Measurements from ENCODE around the gene BAIAP2.

GRCh38 chr17:81137248-81137647, 102.3 kb downstream of the BAIAP2 start:
- no peak for TF ChIP-seq CTCF (IDR thresholded peaks at IDR 0.05 in 2 of 3, conservative IDR thresholded peaks at IDR 0.05 in 1 of 3; ENCODE audit: control insufficient read depth in 2 of 3, extremely low read depth in 1 of 3, insufficient read depth in 1 of 3, low read depth in 3 of 3, low read length in 3 of 3)
- no peak for TF ChIP-seq CHD2 (IDR thresholded peaks at IDR 0.05; ENCODE audit: borderline replicate concordance, low read depth, low read length)
- no peak for TF ChIP-seq MLLT1 (IDR thresholded peaks at IDR 0.05)
- no peak for TF ChIP-seq REST (IDR thresholded peaks at IDR 0.05; ENCODE audit: low read depth, low read length)
- TF ChIP-seq ZNF274 (IDR thresholded peaks at IDR 0.05; ENCODE audit: insufficient read depth, insufficient read length): no peak
- TF ChIP-seq EP300 (IDR thresholded peaks at IDR 0.05; ENCODE audit: borderline replicate concordance in 1 of 2, control insufficient read depth in 1 of 2, low read depth in 2 of 2, low read length in 2 of 2): no peak
- no peak for TF ChIP-seq EZH2 (IDR thresholded peaks at IDR 0.05; ENCODE audit: borderline replicate concordance, control insufficient read depth, low read depth, low read length)
- TF ChIP-seq PRDM15 (CRISPR knock-in tag; IDR thresholded peaks at IDR 0.05): no peak
- TF ChIP-seq POLR2AphosphoS2 (IDR thresholded peaks at IDR 0.05; ENCODE audit: low read depth, low read length): no peak
- no peak for TF ChIP-seq PBX3 (IDR thresholded peaks at IDR 0.05; ENCODE audit: insufficient replicate concordance, low read depth, low read length)
